Stimulated activated memory B cell treated with anti-CD40 and anti-IgM and Interleukin-4, amounts not matched to agents 10 μg/mL and 1 μg/mL and 100 μg/mL, for 72 hours (primary cell): ENCODE measurements around the gene RTP5.

Experiments
- ATAC-seq: fragments of 150-1000 bp; cut with Tn5 transposase; 2 replicates; pipeline ENCODE4 v1.10.0; 2021
- H3K27ac Mint-ChIP-seq: one replicate; pipeline ENCODE4 v1.8.0; 2022; ENCODE audit warnings: mild to moderate bottlenecking, mixed read lengths
- H3K27me3 Mint-ChIP-seq: one replicate; pipeline ENCODE4 v1.8.0; 2022; ENCODE audit warnings: mixed read lengths
- H3K36me3 Mint-ChIP-seq: one replicate; pipeline ENCODE4 v1.8.0; 2022; ENCODE audit warnings: mixed read lengths
- H3K4me1 Mint-ChIP-seq: one replicate; pipeline ENCODE4 v1.8.0; 2022; ENCODE audit warnings: mixed read lengths
- H3K4me3 Mint-ChIP-seq: one replicate; pipeline ENCODE4 v1.8.0; 2022; ENCODE audit warnings: mild to moderate bottlenecking, moderate library complexity, mixed read lengths
- H3K9me3 Mint-ChIP-seq: one replicate; pipeline ENCODE4 v1.8.0; 2022; ENCODE audit warnings: mixed read lengths

Gene RTP5

DNA sequence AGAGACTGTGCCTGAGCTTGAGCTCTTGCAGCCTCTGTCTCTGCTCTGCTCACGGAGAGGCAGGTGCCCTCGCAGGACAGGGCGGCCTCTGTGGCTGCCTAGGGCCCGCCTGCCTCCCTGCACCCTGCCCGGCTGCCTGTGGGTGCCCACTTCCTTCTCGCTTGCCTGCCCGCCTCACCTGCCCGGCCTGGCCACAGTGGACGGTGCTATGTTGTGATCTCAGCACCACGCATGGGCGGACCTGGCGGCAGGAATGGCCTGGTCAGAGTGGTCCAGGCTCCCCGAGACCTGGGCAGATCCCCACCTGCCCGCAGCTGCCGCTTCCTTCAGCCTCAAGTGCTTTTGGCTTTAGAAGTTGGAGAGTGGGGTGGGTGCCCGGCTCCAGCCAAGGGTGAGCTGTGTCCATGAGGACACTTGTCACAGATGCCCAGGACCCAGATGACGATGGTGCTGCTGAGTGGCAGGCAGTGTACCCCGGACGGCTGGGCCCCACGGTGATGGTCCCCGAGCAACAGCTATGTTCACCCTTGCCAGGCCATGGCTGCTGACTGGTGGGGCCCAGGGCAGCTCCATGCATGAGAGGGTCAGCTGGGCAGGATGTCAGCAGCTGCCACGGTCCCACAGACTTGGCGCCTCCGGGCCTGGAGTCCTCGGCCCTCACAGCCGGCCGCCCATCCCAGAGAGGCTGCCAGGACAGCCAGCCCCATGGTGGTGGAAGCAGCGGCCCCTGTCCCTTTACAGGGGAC, 25.3 kb downstream of the RTP5 start:
- Mint-ChIP-seq H3K4me3 (no peak overlapping the region), H3K36me3 (peaks cover 15% of the 10 kb centered on the region), H3K27ac (no peak overlapping the region), H3K4me1 (no peaks in the 10 kb centered on the region), H3K9me3 (no peaks in the 10 kb centered on the region), H3K27me3 (no peaks in the 10 kb centered on the region)
- peak; percentile 2 for ATAC-seq

GRCh38 chr2:241895427-241895711, 25.8 kb downstream of the RTP5 start:
- Mint-ChIP-seq H3K4me3 (no peak overlapping the region), H3K36me3 (peaks cover 16% of the 10 kb centered on the region), H3K27me3 (no peaks in the 10 kb centered on the region), H3K27ac (no peak overlapping the region), H3K4me1 (no peaks in the 10 kb centered on the region), H3K9me3 (no peaks in the 10 kb centered on the region)
- ATAC-seq = no peak

GRCh38 chr2:241895712-241896641, 26.4 kb downstream of the RTP5 start:
- ATAC-seq = peak; percentile 48
- no peaks in the 10 kb centered on the region for H3K4me1 Mint-ChIP-seq
- H3K27me3 Mint-ChIP-seq = no peaks in the 10 kb centered on the region
- no peak overlapping the region for H3K27ac Mint-ChIP-seq
- H3K4me3 Mint-ChIP-seq = peak overlapping the region; percentile 65
- no peaks in the 10 kb centered on the region for H3K9me3 Mint-ChIP-seq
- peaks cover 21% of the 10 kb centered on the region for H3K36me3 Mint-ChIP-seq

GRCh38 chr2:241896746-241897201, 27.2 kb downstream of the RTP5 start:
- H3K27me3 Mint-ChIP-seq = no peaks in the 10 kb centered on the region
- no peak overlapping the region for H3K4me3 Mint-ChIP-seq
- no peak for ATAC-seq
- peaks cover 28% of the 10 kb centered on the region for H3K36me3 Mint-ChIP-seq
- H3K27ac Mint-ChIP-seq = no peak overlapping the region
- no peaks in the 10 kb centered on the region for H3K9me3 Mint-ChIP-seq
- peaks cover 3% of the 10 kb centered on the region for H3K4me1 Mint-ChIP-seq

DNA sequence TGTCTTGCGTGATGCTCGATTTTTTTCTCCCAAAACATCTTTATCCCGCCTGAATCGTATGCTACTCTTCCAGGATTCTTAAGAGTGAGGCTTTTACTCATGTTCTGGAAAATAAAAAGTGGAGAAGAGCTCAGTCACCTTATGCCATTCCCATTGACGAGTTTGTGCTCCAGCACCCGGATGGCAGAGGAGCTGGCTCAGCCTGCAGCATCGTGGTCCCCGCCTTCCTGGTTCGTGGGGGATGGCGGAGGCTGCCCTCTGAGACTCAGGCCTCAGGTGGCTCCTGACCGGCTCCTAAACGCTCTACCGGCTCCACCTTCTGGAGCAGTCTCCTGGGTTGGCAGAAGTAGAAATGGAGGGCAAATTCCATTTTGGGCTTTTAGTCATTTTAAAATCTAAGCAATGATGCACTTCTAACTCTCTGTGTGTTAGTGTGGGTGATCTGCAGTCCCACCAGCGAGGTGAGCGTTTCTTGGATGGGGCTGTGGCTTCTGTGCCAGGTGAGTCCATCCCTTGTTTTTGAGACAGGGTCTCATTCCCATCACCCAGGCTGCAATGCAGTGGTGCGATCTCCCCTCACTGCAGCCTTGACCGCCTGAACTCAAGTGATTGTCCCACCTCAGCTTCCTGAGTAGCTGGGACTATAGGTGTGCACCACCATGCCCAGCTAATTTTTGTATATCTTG, 27.8 kb downstream of the RTP5 start:
- Mint-ChIP-seq H3K36me3 (peaks cover 28% of the 10 kb centered on the region), H3K9me3 (no peaks in the 10 kb centered on the region), H3K4me1 (peaks cover 5% of the 10 kb centered on the region), H3K4me3 (no peak overlapping the region), H3K27ac (peak overlapping the region; percentile 10), H3K27me3 (no peaks in the 10 kb centered on the region)
- ATAC-seq = no peak

GRCh38 chr2:241898463-241899270, 29.1 kb downstream of the RTP5 start:
- Mint-ChIP-seq H3K4me3 (no peak overlapping the region), H3K27ac (no peak overlapping the region), H3K27me3 (no peaks in the 10 kb centered on the region), H3K9me3 (no peaks in the 10 kb centered on the region), H3K36me3 (peaks cover 28% of the 10 kb centered on the region), H3K4me1 (peaks cover 5% of the 10 kb centered on the region)
- no peak for ATAC-seq

DNA sequence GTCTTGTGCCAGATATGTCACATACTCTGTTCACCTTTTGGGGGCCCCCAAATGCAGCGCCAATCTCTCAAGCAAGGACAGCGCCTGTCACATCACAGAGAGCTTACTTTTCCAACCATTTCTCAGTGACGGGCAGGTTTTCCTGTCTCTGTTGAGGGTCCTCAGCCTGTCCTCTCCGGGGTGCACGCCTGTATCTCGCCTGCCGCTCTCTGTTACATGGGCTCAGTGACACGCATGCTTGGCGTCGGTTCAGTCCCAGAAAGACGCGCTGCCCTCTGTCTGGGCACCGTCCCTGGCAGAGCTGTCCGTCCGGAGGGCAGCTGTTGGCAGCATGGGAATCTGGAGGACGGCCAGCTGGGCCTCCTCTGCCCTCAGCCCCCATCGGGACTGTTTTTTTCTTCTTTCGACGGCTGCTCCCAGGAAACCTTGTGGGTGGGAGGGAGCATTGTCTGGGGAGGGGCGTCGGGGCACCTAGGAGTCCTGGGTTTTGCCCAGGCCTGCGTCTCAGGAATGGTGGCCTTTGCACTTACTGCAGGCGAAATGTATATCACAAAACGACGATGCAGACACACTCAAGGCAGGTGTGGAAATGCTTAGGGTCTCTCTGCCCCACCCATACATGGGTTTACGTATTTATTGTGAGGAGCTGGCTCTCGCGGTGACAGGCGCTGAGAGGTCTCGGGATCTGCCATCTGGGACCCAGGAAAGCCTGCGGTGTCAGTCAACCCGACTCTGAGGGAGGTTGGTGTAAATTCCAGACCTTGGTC, 30.9 kb downstream of the RTP5 start:
- Mint-ChIP-seq H3K27ac (no peak overlapping the region), H3K9me3 (no peaks in the 10 kb centered on the region), H3K4me1 (peaks cover 10% of the 10 kb centered on the region), H3K27me3 (no peaks in the 10 kb centered on the region), H3K36me3 (peaks cover 28% of the 10 kb centered on the region), H3K4me3 (no peak overlapping the region)
- no peak for ATAC-seq

GRCh38 chr2:241901018-241901380, 31.5 kb downstream of the RTP5 start:
- H3K9me3 Mint-ChIP-seq = no peaks in the 10 kb centered on the region
- H3K4me1 Mint-ChIP-seq = peaks cover 10% of the 10 kb centered on the region
- H3K36me3 Mint-ChIP-seq = peaks cover 34% of the 10 kb centered on the region
- H3K27me3 Mint-ChIP-seq = no peaks in the 10 kb centered on the region
- ATAC-seq = no peak
- no peak overlapping the region for H3K27ac Mint-ChIP-seq
- H3K4me3 Mint-ChIP-seq = no peak overlapping the region

DNA sequence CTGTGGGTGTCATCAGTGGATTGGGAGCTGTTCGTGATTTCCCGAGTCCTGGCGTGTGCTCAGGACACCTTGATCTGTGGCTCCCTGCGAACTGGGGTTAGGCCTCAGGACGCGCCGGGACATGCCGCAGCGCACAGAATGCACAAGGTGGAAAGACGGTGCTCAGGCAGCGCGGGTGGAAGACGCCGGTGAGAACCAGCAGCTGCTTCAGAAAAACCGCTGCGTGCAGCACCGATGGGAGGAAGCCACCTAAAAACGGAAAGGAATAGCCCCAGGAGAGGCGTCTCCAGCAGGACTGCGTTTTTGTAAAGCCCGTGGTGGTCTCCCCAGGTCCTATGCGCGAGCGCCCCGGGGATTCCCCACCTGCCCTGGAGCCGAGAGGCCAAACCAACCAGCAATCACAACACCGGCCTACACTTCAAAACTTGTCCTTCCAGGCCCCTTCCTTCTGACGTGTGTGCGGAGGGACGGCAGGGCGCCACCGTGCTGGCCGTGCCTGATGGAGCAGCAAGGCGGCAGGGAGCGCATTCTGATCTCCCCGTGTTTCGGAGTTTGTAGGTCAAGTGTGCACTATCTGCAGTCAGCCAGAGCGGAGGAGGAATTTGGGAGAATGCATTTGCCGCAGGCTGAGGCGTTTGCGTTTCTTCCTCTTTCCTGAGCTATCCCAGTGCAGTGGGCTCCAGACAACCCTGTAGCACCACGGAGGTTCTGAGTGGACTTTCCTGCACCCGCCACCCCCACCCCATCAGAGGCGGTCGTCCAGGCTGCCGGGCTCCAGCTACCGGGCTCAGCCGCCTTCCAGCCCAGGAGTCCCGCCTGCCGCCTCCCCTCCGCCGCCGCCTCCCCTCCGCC, 32.2 kb downstream of the RTP5 start:
- Mint-ChIP-seq H3K27ac (no peak overlapping the region), H3K36me3 (peaks cover 36% of the 10 kb centered on the region), H3K4me3 (peak overlapping the region; percentile 72), H3K4me1 (peaks cover 11% of the 10 kb centered on the region), H3K27me3 (no peaks in the 10 kb centered on the region), H3K9me3 (no peaks in the 10 kb centered on the region)
- ATAC-seq = peak; percentile 28

DNA sequence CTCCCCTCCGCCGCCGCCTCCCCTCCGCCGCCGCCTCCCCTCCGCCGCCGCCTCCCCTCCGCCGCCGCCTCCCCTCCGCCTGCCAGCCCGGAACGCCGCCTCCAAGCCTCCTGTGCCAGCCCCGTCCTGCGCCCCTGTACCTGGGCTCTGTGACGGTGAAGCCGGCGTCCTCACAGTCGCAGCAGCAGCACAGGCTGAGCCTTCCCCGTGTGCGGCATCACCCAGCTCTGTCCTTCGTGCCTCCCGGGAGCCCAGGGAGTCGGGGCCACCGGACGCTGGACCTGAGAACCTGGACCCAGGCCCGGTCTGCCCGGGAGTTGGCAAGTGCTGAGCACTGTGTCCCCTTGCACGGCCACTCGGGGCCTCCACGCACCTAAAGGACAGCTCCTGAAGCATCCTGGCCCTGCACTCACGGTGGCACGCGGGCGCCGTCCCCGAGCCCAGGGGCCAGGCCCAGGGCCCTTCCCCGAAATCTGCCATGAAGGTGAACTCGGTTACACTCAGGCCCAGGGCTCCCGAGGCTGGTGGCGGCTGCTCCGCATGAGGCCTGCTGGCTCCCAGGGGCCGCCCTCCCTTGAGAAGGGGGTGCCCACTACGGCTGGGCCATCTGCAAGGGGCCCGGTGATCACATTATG, 32.9 kb downstream of the RTP5 start:
- Mint-ChIP-seq H3K4me1 (peaks cover 16% of the 10 kb centered on the region), H3K27me3 (no peaks in the 10 kb centered on the region), H3K4me3 (no peak overlapping the region), H3K36me3 (peaks cover 42% of the 10 kb centered on the region), H3K9me3 (no peaks in the 10 kb centered on the region), H3K27ac (no peak overlapping the region)
- ATAC-seq = peak; percentile 22

GRCh38 chr2:241903121-241904010, 33.8 kb downstream of the RTP5 start:
- H3K4me1 Mint-ChIP-seq = peaks cover 16% of the 10 kb centered on the region
- no peak for ATAC-seq
- no peaks in the 10 kb centered on the region for H3K27me3 Mint-ChIP-seq
- no peaks in the 10 kb centered on the region for H3K9me3 Mint-ChIP-seq
- peaks cover 40% of the 10 kb centered on the region for H3K36me3 Mint-ChIP-seq
- no peak overlapping the region for H3K27ac Mint-ChIP-seq
- no peak overlapping the region for H3K4me3 Mint-ChIP-seq

DNA sequence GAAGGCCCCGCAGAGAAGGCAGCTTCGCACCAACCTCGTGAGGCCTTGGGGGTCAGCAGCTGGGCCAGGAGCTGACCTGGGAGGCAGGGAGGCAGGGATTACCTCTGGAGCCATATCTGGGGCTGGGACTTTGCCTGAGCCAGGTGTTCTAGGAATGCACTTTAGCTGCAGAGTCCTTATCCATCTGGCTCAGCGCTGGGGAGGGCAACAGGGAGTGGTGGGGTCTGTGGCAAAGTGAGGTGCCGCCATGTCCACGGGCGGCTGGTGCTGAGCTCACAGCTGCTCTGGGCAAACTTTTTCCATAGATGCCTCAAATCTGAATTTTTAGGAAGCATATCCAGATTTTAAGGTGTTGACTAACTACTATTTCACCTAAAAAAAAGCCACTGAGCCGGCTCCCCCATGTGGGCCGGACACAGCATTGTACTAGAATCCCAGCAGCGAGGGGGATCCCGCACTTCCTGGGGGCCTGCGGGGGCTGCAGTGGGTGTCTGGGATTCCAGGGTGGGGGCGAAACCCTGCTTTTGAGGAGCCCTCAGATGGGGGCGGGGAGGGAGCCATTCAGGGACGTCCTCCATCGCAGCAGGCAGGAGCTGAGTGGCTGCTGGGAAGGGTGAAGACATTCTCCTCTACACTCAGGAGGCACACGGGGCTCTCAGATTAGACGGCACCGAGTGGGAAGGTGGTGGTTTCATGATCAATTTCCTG, 34.6 kb downstream of the RTP5 start:
- Mint-ChIP-seq H3K27ac (no peak overlapping the region), H3K9me3 (no peaks in the 10 kb centered on the region), H3K27me3 (no peaks in the 10 kb centered on the region), H3K4me3 (no peak overlapping the region), H3K4me1 (peaks cover 16% of the 10 kb centered on the region), H3K36me3 (peaks cover 33% of the 10 kb centered on the region)
- no peak for ATAC-seq
